Dermis lymphatic vessel endothelial cell (primary cell): ENCODE measurements around the gene HAUS7. TPM values are rescaled to one million over a fixed set of nuclear protein-coding genes. Genes with fewer than 3 reads are reported as not detected.

ENCODE experiments used
- total RNA-seq: library from RNA; depleted of rRNA; stranded (reverse); fragments of >200 nt; gene quantifications from 2 replicates; pipeline ENCODE4 v1.2.1, GENCODE V29; 2014

HAUS7 gene
- total RNA-seq, result 9.0 and 17.6 TPM in 2 replicates

GRCh38 chrX:153470411-153471363 is at the start of gene HAUS7:
TSS of gene HAUS7 (minus strand) at chrX:153470576. CDS start at chrX:153470557, 19 bp downstream.

GRCh38 chrX:153517423-153517822 is 47.0 kb upstream of the HAUS7 start, which contains the start of gene ATP2B3:
TSS of gene ATP2B3 (plus strand) at chrX:153517642. CDS start at chrX:153536248, 18,606 bp downstream.

GRCh38 chrX:153494541-153495361 is 24.4 kb upstream of the HAUS7 start, which contains the start of gene BGN:
TSS of gene BGN (plus strand) at chrX:153494980. CDS start at chrX:153504632, 9,652 bp downstream.

GRCh38 chrX:153445856-153446635 is 24.3 kb downstream of the HAUS7 start, which contains the start of gene TREX2:
TSS of gene TREX2 (minus strand) at chrX:153446056. CDS start at chrX:153445430, 626 bp downstream.

GRCh38 chrX:153411255-153411987 is 59.0 kb downstream of the HAUS7 start, which contains the start of gene ZFP92:
TSS of gene ZFP92 (plus strand) at chrX:153411472. CDS start at chrX:153418323, 6,851 bp downstream.

GRCh38 chrX:153401133-153401764 is 69.1 kb downstream of the HAUS7 start, which contains the start of gene PNMA6E:
TSS of gene PNMA6E (minus strand) at chrX:153401350. CDS start at chrX:153398849, 2,501 bp downstream.

Other genes starting within 250 kb of the HAUS7 start
- not detected in 2 replicates for gene PNMA6F, start 148.8 kb downstream of the HAUS7 start, total RNA-seq
- 4.6 and 4.9 TPM in 2 replicates for gene ZNF275, start 136.4 kb downstream of the HAUS7 start, total RNA-seq
- gene PNMA6E, start 69.2 kb downstream of the HAUS7 start, total RNA-seq, result not detected in 2 replicates
- gene ZFP92, start 59.1 kb downstream of the HAUS7 start, total RNA-seq, result 0.26 and 0.43 TPM in 2 replicates
- 1.0 and 4.7 TPM in 2 replicates for gene TREX2, start 24.5 kb downstream of the HAUS7 start, total RNA-seq
- 11.2 and 22.4 TPM in 2 replicates for gene BGN, start 24.4 kb upstream of the HAUS7 start, total RNA-seq
- gene ATP2B3, start 47.1 kb upstream of the HAUS7 start, total RNA-seq, result under 0.01 TPM in 1 of 2 replicates, not detected in the other
- gene CCNQ, start 128.6 kb upstream of the HAUS7 start, total RNA-seq, result 32.1 and 36.3 TPM in 2 replicates
- gene DUSP9, start 176.6 kb upstream of the HAUS7 start, total RNA-seq, result 0.09 TPM in 1 of 2 replicates, not detected in the other
- not detected in 2 replicates for gene PNCK, start 203.2 kb upstream of the HAUS7 start, total RNA-seq
- 3.1 and 7.4 TPM in 2 replicates for gene SLC6A8, start 217.3 kb upstream of the HAUS7 start, total RNA-seq